ENCODE results near the gene CYSLTR2. TPM values are rescaled to one million over a fixed set of nuclear protein-coding genes. Genes with fewer than 3 reads are reported as not detected.

CYSLTR2 gene
- total RNA-seq, 1 experiment from 2014 or later, result not detected

DNA sequence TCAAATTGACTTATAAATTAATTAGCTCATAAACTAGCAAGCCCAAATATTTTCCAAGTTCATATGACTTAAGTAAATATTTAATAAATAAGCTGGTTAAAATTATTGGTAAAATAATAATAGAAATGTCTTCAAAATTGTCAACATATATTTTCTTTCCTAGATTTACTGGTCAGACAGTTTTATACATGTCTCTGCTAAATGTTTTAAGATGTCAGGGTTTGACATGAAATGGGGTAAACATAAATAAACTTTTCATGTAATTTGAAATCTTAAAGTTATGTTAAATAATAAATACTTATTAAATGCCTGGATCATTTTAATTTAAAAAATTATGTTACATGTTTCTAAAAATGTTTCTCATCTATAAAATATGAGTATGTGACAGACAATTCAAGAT, 18.3 kb upstream of the CYSLTR2 start:
- Mint-ChIP-seq H3K9me3 (peaks cover 27% of the 10 kb centered on the region), H3K4me3 (no peak overlapping the region), H3K36me3 (peaks cover 11% of the 10 kb centered on the region), H3K4me1 (peaks cover 5% of the 10 kb centered on the region), H3K27ac (no peak overlapping the region), H3K27me3 (ENCODE audit: low read depth) (no peaks in the 10 kb centered on the region)
- ChIA-PET CTCF (no interaction called here), POLR2A (no interaction called here)
- no peak for TF ChIP-seq TCF7 (CRISPR knock-in tag; IDR thresholded peaks at IDR 0.05; ENCODE audit: low read depth)
- TF ChIP-seq, protein P1, sequence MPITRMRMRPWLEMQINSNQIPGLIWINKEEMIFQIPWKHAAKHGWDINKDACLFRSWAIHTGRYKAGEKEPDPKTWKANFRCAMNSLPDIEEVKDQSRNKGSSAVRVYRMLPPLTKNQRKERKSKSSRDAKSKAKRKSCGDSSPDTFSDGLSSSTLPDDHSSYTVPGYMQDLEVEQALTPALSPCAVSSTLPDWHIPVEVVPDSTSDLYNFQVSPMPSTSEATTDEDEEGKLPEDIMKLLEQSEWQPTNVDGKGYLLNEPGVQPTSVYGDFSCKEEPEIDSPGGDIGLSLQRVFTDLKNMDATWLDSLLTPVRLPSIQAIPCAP (CRISPR knock-in tag; IDR thresholded peaks at IDR 0.05), result no peak
- TF ChIP-seq, protein P2, sequence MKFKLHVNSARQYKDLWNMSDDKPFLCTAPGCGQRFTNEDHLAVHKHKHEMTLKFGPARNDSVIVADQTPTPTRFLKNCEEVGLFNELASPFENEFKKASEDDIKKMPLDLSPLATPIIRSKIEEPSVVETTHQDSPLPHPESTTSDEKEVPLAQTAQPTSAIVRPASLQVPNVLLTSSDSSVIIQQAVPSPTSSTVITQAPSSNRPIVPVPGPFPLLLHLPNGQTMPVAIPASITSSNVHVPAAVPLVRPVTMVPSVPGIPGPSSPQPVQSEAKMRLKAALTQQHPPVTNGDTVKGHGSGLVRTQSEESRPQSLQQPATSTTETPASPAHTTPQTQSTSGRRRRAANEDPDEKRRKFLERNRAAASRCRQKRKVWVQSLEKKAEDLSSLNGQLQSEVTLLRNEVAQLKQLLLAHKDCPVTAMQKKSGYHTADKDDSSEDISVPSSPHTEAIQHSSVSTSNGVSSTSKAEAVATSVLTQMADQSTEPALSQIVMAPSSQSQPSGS (CRISPR knock-in tag; IDR thresholded peaks at IDR 0.05; ENCODE audit: borderline replicate concordance, low read depth), result no peak
- DNase-seq (ENCODE audit: low spot score) (no peak), ATAC-seq (no peak)

DNA sequence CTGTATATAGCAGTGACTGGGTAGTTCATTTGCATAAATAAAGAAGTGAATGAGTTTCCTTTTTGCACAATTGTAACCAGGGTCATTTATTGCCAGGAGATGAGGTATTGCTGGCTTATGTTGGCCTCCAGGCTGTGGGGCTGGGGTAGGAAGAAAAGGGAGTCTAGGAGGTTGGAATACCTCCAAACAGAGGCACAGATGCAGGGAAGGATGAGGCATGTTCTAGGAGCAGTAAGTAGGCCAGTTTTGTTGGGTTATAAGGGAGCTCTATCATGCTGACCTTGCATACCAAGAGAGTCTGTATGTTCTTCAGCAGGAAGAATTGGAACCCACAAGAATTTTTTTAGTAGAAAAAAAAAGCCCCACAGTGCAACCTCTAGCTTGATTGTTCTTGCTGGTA, 17.2 kb upstream of the CYSLTR2 start:
- ChIA-PET CTCF (no interaction called here), POLR2A (no interaction called here)
- Mint-ChIP-seq H3K4me1 (peaks cover 7% of the 10 kb centered on the region), H3K36me3 (peaks cover 11% of the 10 kb centered on the region), H3K9me3 (peaks cover 27% of the 10 kb centered on the region), H3K4me3 (no peak overlapping the region), H3K27ac (no peak overlapping the region), H3K27me3 (ENCODE audit: low read depth) (no peaks in the 10 kb centered on the region)
- ATAC-seq (no peak), DNase-seq (ENCODE audit: low spot score) (no peak)
- TF ChIP-seq CBFB (CRISPR knock-in tag; IDR thresholded peaks at IDR 0.05; ENCODE audit: low read depth) (no peak), IRF2 (CRISPR knock-in tag; IDR thresholded peaks at IDR 0.05; ENCODE audit: borderline replicate concordance, low read depth) (no peak), JAZF1 (CRISPR knock-in tag; IDR thresholded peaks at IDR 0.05) (no peak), ZNF232 (CRISPR knock-in tag; IDR thresholded peaks at IDR 0.05) (no peak), RORB (CRISPR knock-in tag; IDR thresholded peaks at IDR 0.05) (no peak), ESRRA (CRISPR knock-in tag; IDR thresholded peaks at IDR 0.05; ENCODE audit: borderline replicate concordance) (no peak), ELF4 (CRISPR knock-in tag; IDR thresholded peaks at IDR 0.05; ENCODE audit: low read depth) (no peak), ZNF317 (CRISPR knock-in tag; IDR thresholded peaks at IDR 0.05; ENCODE audit: borderline replicate concordance, low read depth) (no peak), NR3C1 (CRISPR knock-in tag; conservative IDR thresholded peaks at IDR 0.05; ENCODE audit: low read depth) (no peak), ZNF138 (CRISPR knock-in tag; conservative IDR thresholded peaks at IDR 0.05) (no peak)
- TF ChIP-seq, protein P3, sequence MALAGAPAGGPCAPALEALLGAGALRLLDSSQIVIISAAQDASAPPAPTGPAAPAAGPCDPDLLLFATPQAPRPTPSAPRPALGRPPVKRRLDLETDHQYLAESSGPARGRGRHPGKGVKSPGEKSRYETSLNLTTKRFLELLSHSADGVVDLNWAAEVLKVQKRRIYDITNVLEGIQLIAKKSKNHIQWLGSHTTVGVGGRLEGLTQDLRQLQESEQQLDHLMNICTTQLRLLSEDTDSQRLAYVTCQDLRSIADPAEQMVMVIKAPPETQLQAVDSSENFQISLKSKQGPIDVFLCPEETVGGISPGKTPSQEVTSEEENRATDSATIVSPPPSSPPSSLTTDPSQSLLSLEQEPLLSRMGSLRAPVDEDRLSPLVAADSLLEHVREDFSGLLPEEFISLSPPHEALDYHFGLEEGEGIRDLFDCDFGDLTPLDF (CRISPR knock-in tag; IDR thresholded peaks at IDR 0.05), result no peak
- TF ChIP-seq, protein P2 (CRISPR knock-in tag; IDR thresholded peaks at IDR 0.05; ENCODE audit: borderline replicate concordance, low read depth), result no peak
- TF ChIP-seq, protein P4, sequence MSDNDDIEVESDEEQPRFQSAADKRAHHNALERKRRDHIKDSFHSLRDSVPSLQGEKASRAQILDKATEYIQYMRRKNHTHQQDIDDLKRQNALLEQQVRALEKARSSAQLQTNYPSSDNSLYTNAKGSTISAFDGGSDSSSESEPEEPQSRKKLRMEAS (CRISPR knock-in tag; IDR thresholded peaks at IDR 0.05), result no peak
- TF ChIP-seq, protein P5, sequence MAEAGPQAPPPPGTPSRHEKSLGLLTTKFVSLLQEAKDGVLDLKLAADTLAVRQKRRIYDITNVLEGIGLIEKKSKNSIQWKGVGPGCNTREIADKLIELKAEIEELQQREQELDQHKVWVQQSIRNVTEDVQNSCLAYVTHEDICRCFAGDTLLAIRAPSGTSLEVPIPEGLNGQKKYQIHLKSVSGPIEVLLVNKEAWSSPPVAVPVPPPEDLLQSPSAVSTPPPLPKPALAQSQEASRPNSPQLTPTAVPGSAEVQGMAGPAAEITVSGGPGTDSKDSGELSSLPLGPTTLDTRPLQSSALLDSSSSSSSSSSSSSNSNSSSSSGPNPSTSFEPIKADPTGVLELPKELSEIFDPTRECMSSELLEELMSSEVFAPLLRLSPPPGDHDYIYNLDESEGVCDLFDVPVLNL (CRISPR knock-in tag; IDR thresholded peaks at IDR 0.05; ENCODE audit: borderline replicate concordance, low read depth), result no peak
- TF ChIP-seq, protein P6, sequence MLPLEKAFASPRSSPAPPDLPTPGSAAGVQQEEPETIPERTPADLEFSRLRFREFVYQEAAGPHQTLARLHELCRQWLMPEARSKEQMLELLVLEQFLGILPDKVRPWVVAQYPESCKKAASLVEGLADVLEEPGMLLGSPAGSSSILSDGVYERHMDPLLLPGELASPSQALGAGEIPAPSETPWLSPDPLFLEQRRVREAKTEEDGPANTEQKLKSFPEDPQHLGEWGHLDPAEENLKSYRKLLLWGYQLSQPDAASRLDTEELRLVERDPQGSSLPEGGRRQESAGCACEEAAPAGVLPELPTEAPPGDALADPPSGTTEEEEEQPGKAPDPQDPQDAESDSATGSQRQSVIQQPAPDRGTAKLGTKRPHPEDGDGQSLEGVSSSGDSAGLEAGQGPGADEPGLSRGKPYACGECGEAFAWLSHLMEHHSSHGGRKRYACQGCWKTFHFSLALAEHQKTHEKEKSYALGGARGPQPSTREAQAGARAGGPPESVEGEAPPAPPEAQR (CRISPR knock-in tag; IDR thresholded peaks at IDR 0.05), result no peak
- TF ChIP-seq, protein P1 (CRISPR knock-in tag; IDR thresholded peaks at IDR 0.05), result no peak

Data from WTC11 (cell line).